Activated CD8-positive, alpha-beta memory T cell treated with anti-CD3 and anti-CD28 coated beads, Interleukin-2, amount 10 ng/mL, durations not matched to agents 7 days and 5 days (primary cell): ENCODE measurements around the gene C3orf20. TPM values are rescaled to one million over a fixed set of nuclear protein-coding genes. Genes with fewer than 3 reads are reported as not detected.
A peak's percentile ranks its signal among the peaks of the same experiment; 100 is the strongest.

Source experiments
- ATAC-seq: fragments of 150-1000 bp; cut with Tn5 transposase; one replicate; pipeline ENCODE4 v1.10.0; 2021; ENCODE audit warnings: moderate library complexity
- CTCF ChIA-PET: fragments of 350-600 bp; sonication (Branson Sonifier 250); formaldehyde crosslinking; loops from one replicate; lab custom pipeline; 2021; ENCODE audit warnings: antibody characterized with exemption; lab: Charles Lee
- DNase-seq: peaks from one replicate; pipeline ENCODE4 v3.0.0-alpha.2; 2020
- H3K27ac Mint-ChIP-seq: one replicate; pipeline ENCODE4 v1.8.0; 2021; ENCODE audit warnings: mild to moderate bottlenecking, mixed read lengths
- H3K27me3 Mint-ChIP-seq: one replicate; pipeline ENCODE4 v1.8.0; 2021; ENCODE audit warnings: mixed read lengths
- H3K36me3 Mint-ChIP-seq: one replicate; pipeline ENCODE4 v1.8.0; 2021; ENCODE audit warnings: mild to moderate bottlenecking, mixed read lengths
- H3K4me1 Mint-ChIP-seq: one replicate; pipeline ENCODE4 v1.8.0; 2021; ENCODE audit warnings: mixed read lengths
- H3K4me3 Mint-ChIP-seq: one replicate; pipeline ENCODE4 v1.8.0; 2021; ENCODE audit warnings: mild to moderate bottlenecking, moderate library complexity, mixed read lengths
- H3K9me3 Mint-ChIP-seq: one replicate; pipeline ENCODE4 v1.8.0; 2022; ENCODE audit warnings: low read depth, mixed read lengths
- total RNA-seq, 2 experiments: library from RNA; stranded (reverse); gene quantifications; one replicate each; pipeline ENCODE4 v1.2.3, GENCODE V29; 2021

C3orf20 gene
- total RNA-seq, 2 experiments from 2014 or later, result 0.16 TPM; not detected in 1

DNA sequence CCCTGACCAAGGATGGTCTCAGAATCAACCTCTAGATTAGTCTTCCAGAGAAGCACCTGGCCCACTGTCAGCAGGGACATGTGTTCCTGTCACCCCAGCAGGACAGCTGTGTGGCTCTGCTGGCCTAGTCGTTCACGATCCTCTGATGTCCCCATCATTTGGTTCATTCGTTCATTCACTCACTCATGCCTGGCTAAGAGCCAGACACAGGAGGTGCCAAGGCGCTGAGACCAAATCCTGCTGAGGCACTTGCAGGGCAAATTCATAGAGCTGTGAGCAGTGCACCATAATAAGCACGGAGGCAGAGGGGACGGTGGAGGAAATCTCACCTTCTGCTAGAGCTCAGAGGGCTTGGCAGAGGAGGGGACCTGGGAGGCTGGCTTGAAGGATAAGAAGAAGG lies 93.9 kb downstream of the C3orf20 start:
- DNase-seq, result peak; percentile 34
- CTCF ChIA-PET, result no interaction called here

GRCh38 chr3:14769544-14770325 lies 94.8 kb downstream of the C3orf20 start:
- CTCF ChIA-PET, result no interaction called here
- ATAC-seq (no peak), DNase-seq (peak; percentile 23)
- H3K27ac Mint-ChIP-seq, result no peak overlapping the region
- H3K4me3 Mint-ChIP-seq, result no peak overlapping the region
- no peaks in the 10 kb centered on the region for H3K36me3 Mint-ChIP-seq
- H3K9me3 Mint-ChIP-seq, result no peaks in the 10 kb centered on the region
- H3K4me1 Mint-ChIP-seq, result no peaks in the 10 kb centered on the region
- H3K27me3 Mint-ChIP-seq, result peaks cover 3% of the 10 kb centered on the region

More for the DNA sequence above, 93.9 kb downstream of the C3orf20 start:
- Mint-ChIP-seq H3K27ac (no peak overlapping the region), H3K27me3 (peaks cover 3% of the 10 kb centered on the region), H3K4me1 (no peaks in the 10 kb centered on the region), H3K4me3 (no peak overlapping the region), H3K9me3 (no peaks in the 10 kb centered on the region), H3K36me3 (no peaks in the 10 kb centered on the region)
- no peak for ATAC-seq

GRCh38 chr3:14770591-14770990 lies 95.7 kb downstream of the C3orf20 start:
- ATAC-seq (no peak), DNase-seq (peak; percentile 19)
- Mint-ChIP-seq H3K4me1 (no peaks in the 10 kb centered on the region), H3K4me3 (no peak overlapping the region), H3K36me3 (no peaks in the 10 kb centered on the region), H3K27me3 (peaks cover 3% of the 10 kb centered on the region), H3K27ac (no peak overlapping the region), H3K9me3 (no peaks in the 10 kb centered on the region)
- CTCF ChIA-PET, result no interaction called here

GRCh38 chr3:14771593-14772497 lies 96.9 kb downstream of the C3orf20 start:
- H3K9me3 Mint-ChIP-seq, result no peaks in the 10 kb centered on the region
- ATAC-seq (no peak), DNase-seq (no peak)
- H3K27me3 Mint-ChIP-seq, result peaks cover 8% of the 10 kb centered on the region
- no peak overlapping the region for H3K4me3 Mint-ChIP-seq
- no peaks in the 10 kb centered on the region for H3K4me1 Mint-ChIP-seq
- no peaks in the 10 kb centered on the region for H3K36me3 Mint-ChIP-seq
- no peak overlapping the region for H3K27ac Mint-ChIP-seq
- CTCF ChIA-PET, result no interaction called here

DNA sequence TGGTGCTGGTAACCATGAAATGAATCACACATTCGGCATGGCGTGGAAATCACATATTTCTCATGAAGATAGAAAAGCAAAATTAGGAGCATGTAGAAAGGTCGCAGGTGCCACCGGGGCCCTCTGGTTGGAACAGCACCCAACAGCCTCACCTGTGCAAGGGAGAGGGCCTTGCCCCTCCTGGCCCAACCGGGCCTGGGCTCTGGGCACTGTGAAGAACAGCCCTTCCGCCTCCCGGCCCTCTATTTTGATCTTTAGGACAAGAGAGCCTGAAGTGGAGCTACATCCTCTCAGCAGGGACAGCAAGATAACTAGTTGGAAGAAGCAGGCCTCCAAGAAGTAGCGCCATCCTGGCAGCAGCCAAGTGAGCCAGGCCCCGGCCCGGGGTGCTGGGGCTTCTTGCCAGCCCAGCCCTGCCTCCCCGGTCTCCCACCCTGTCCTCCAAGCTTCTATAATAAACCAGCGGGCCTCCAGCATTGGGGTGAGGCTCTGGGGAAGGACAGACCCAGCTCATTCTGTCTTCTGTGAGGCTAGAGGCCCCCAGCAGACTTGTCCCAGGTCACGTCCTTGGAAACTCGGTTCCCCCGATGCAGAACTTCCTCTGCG lies 97.7 kb downstream of the C3orf20 start:
- peak; percentile 26 for DNase-seq
- no peaks in the 10 kb centered on the region for H3K9me3 Mint-ChIP-seq
- H3K27ac Mint-ChIP-seq, result no peak overlapping the region

DNA sequence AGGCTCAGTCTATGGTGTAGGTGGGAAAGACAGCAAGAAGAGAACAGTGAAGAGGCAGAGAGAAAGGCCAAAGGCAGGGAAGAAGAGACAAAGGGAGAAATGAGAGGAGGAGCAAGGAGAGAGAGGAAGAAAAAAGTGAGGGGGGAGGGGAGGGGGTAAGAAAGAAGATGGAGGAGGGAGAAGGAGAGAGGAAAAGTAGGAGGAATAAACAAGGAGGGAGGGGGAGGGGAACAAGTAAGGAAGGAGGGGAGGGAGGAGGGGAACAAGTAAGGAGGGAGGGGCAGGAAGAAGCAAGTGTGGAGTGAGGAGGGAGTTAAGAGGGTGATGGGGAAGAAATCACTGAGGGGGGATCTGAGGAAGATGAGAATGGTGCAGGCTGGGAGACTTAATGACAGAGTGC lies 98.3 kb downstream of the C3orf20 start:
- Mint-ChIP-seq H3K9me3 (no peaks in the 10 kb centered on the region), H3K4me1 (no peaks in the 10 kb centered on the region), H3K36me3 (no peaks in the 10 kb centered on the region), H3K27me3 (peaks cover 4% of the 10 kb centered on the region), H3K27ac (no peak overlapping the region), H3K4me3 (no peak overlapping the region)
- CTCF ChIA-PET, result no interaction called here
- DNase-seq, result no peak
- no peak for ATAC-seq

More for the DNA sequence above, 97.7 kb downstream of the C3orf20 start:
- Mint-ChIP-seq H3K36me3 (no peaks in the 10 kb centered on the region), H3K4me1 (no peaks in the 10 kb centered on the region), H3K4me3 (no peak overlapping the region), H3K27me3 (peaks cover 7% of the 10 kb centered on the region)
- no peak for ATAC-seq
- CTCF ChIA-PET, result no interaction called here

DNA sequence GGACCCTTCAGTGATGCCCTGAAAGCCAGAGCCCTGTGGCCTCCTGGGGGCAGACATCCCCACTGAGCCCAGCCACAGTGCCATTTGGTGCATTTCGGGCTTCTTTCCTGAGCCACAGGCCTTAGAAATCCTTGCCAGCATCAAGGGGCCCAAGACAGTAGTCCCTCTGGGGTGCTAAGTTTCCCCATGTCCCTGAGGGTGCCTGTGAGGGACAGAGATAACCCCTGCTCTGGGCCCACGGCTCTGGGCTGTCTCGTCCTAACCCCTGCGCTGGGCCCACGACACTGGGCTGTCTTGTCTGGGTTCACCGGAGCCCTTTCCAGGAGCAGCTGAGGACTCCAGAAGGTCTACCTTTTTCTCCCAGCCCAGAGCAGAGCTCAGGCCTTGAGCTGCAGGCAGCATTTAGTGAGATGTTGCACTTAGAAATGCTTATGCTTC lies 98.8 kb downstream of the C3orf20 start:
- no peak overlapping the region for H3K4me3 Mint-ChIP-seq
- H3K27me3 Mint-ChIP-seq, result peaks cover 5% of the 10 kb centered on the region
- no peak for ATAC-seq
- no peaks in the 10 kb centered on the region for H3K9me3 Mint-ChIP-seq
- no peak overlapping the region for H3K27ac Mint-ChIP-seq
- no peaks in the 10 kb centered on the region for H3K36me3 Mint-ChIP-seq
- no peaks in the 10 kb centered on the region for H3K4me1 Mint-ChIP-seq
- DNase-seq, result peak; percentile 27
- CTCF ChIA-PET, result no interaction called here

- H3K4me1 Mint-ChIP-seq, result no peaks in the 10 kb centered on the region
- DNase-seq (peak; percentile 18), ATAC-seq (no peak)
- H3K27ac Mint-ChIP-seq, result no peak overlapping the region
- no peak overlapping the region for H3K4me3 Mint-ChIP-seq
- no peaks in the 10 kb centered on the region for H3K36me3 Mint-ChIP-seq
- CTCF ChIA-PET, result no interaction called here
- no peaks in the 10 kb centered on the region for H3K9me3 Mint-ChIP-seq
- peaks cover 10% of the 10 kb centered on the region for H3K27me3 Mint-ChIP-seq
Measured at GRCh38 chr3:14774431-14774830, 99.5 kb downstream of the C3orf20 start.

DNA sequence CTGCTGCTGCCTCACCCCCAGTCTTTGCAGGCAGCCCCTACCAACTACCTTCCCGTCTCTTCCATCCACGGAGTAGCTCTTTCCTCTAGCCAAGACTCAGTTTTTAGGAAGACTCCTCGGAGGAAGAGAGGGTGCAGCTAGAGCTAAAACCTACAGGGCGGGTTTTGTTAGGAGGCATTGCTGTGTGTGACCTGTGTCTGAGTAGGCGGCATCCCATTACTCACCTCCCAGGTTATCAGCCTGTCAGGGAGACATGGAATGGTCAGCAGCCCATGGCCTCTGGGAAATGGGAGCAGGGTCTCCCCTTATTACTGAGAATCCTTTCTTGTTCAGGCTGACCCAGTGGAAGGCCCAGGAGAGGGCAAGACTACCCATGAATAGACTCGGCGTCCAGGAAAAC lies 100.1 kb downstream of the C3orf20 start:
- no peak for ATAC-seq
- no peaks in the 10 kb centered on the region for H3K4me1 Mint-ChIP-seq
- peaks cover 12% of the 10 kb centered on the region for H3K27me3 Mint-ChIP-seq
- H3K27ac Mint-ChIP-seq, result no peak overlapping the region
- DNase-seq, result no peak
- no peak overlapping the region for H3K4me3 Mint-ChIP-seq
- no peaks in the 10 kb centered on the region for H3K36me3 Mint-ChIP-seq
- no peaks in the 10 kb centered on the region for H3K9me3 Mint-ChIP-seq
- CTCF ChIA-PET, result no interaction called here

DNA sequence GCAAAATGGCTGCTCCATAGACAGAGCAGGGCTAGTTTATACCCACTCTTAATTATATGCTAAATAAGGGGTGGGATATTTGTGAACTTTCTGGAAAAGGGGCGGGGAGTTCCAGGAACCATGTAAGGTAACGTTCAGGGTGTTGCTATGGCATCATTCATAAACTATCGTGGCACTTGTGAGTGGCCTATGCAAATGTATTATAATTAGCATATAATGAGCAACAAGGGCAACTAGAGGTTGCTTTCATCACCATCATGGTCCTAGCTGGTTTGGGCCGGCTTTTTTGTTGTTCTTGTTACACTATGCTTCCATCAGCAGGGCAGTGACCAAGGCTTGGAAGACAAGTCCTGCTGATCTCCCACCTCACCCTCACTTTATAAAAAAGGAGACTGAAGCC lies 100.6 kb downstream of the C3orf20 start:
- Mint-ChIP-seq H3K27ac (no peak overlapping the region), H3K27me3 (peaks cover 16% of the 10 kb centered on the region), H3K36me3 (no peaks in the 10 kb centered on the region), H3K4me3 (no peak overlapping the region), H3K9me3 (no peaks in the 10 kb centered on the region), H3K4me1 (no peaks in the 10 kb centered on the region)
- ATAC-seq (no peak), DNase-seq (peak; percentile 14)
- CTCF ChIA-PET, result no interaction called here

- no peak for ATAC-seq
- Mint-ChIP-seq H3K9me3 (no peaks in the 10 kb centered on the region), H3K36me3 (no peaks in the 10 kb centered on the region), H3K27ac (no peak overlapping the region), H3K4me1 (no peaks in the 10 kb centered on the region), H3K4me3 (no peak overlapping the region), H3K27me3 (peaks cover 30% of the 10 kb centered on the region)
- DNase-seq, result no peak
- CTCF ChIA-PET, result interaction anchor here (1.2 to 2.5 kb wide), 2 partner anchors 142 kb away, joined by 4 to 9 read pairs; no protein-coding TSS in a partner anchor
Measured at GRCh38 chr3:14779069-14779685, 104.2 kb downstream of the C3orf20 start.

DNA sequence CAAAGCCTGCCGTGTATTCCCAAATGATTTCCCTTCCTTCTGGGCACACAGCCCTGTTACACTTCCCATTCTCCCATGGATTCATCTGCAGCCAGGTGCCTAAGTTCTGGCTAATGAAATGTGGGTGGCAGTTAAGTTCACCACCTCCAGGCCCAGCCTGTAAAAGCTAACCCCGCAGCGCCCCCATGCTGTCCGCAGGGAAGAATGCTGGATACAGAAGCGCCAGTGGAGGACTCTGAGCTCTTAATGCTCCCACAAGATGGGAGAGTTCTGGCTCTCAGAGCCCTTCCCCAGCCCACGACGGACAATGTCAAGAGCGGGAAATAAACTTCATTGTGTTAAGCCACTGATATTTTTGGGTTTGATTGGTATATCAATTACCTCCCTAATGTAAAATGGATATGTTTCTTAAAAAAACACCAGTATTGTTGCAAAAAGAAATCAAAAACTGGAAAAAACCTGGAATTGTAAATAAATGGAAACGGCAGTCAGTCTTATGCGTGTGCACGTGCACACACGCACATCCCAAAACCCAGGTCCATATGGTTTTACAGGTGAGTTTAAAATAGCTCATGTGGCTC lies 106.1 kb downstream of the C3orf20 start:
- DNase-seq, result peak; percentile 59
- Mint-ChIP-seq H3K27ac (no peak overlapping the region), H3K4me1 (no peaks in the 10 kb centered on the region), H3K27me3 (peaks cover 27% of the 10 kb centered on the region), H3K36me3 (no peaks in the 10 kb centered on the region), H3K4me3 (no peak overlapping the region), H3K9me3 (no peaks in the 10 kb centered on the region)
- no peak for ATAC-seq
- CTCF ChIA-PET, result interaction anchor here (0.8 to 2.5 kb wide), 13 partner anchors 9 to 149 kb away, joined by 3 to 9 read pairs (median 4); no protein-coding TSS in a partner anchor
